Adrenal gland (tissue), 12 donors: ENCODE results near the gene BRF1. TPM values are rescaled to one million over a fixed set of nuclear protein-coding genes. Genes with fewer than 3 reads are reported as not detected.

Experiments used
- DNase-seq, 7 donors: peaks; one replicate each; pipeline ENCODE4 v3.0.0-alpha.2; 2019 to 2020
- H3K27ac ChIP-seq, 5 donors: fragments of 200-600 bp; sonication (generic) in 4 of 5; 1 replicate in 3 of 5; 2 replicates in 2 of 5; pipeline versions ENCODE4 v1.5.1 to v1.8.0; 2016 to 2020; ENCODE audit warnings: mild to moderate bottlenecking in 1 of 5
- H3K27me3 ChIP-seq: fragments of 200-600 bp; 2 replicates; pipeline ENCODE4 v1.8.0; 2021
- H3K36me3 ChIP-seq, 2 donors: fragments of 200-600 bp; replicated peaks in 1 of 2; 1 replicate in 1 of 2; 2 replicates in 1 of 2; pipeline versions ENCODE4 v1.5.1 to v1.8.0; 2018 to 2022
- H3K4me1 ChIP-seq, 2 donors: fragments of 200-600 bp; replicated peaks in 1 of 2; 1 replicate in 1 of 2; 2 replicates in 1 of 2; pipeline versions ENCODE4 v1.5.1 to v1.8.0; 2018 to 2021
- H3K4me3 ChIP-seq, 4 donors: fragments of 200-600 bp; sonication (generic) in 3 of 4; one replicate each; pipeline ENCODE4 v1.5.1; 2016 to 2018
- H3K9me3 ChIP-seq, 3 donors: fragments of 200-600 bp; sonication (generic) in 1 of 3; replicated peaks in 1 of 3; 1 replicate in 2 of 3; 2 replicates in 1 of 3; pipeline versions ENCODE4 v1.5.1 to v1.8.0; 2016 to 2021
- CTCF ChIP-seq, 6 experiments: fragments of 450-650 bp in 4 of 6; fragments of 200-600 bp in 2 of 6; sonication (generic) in 1 of 6; IDR thresholded peaks; 1 replicate in 5 of 6; 2 replicates in 1 of 6; pipeline versions ENCODE4 v1.5.1 to v1.8.0; 2016 to 2021; ENCODE audit warnings: antibody characterized with exemption in 6 of 6, mild to moderate bottlenecking in 2 of 6, moderate library complexity in 1 of 6
- POLR2A ChIP-seq, 2 donors: fragments of 450-650 bp; IDR thresholded peaks; one replicate each; pipeline ENCODE4 v1.6.1; 2017; ENCODE audit warnings: antibody characterized with exemption in 2 of 2, mild to moderate bottlenecking in 2 of 2, moderate library complexity in 1 of 2
- WGBS, 4 donors: extraction: QIAGEN DNeasy Blood & Tissue Kit in 2 of 4; methylation state at CpG; one replicate each; pipeline versions ENCODE4 v1.1.5 to v1.1.7; 2013 to 2017; 5-methylcytosine and 5-hydroxymethylcytosine counted together
- intact Hi-C, 2 donors: fragments of 100-400 bp; cut with DNase I; formaldehyde crosslinking; loops; one replicate each; pipeline versions ENCODE4 v1.14.1 to v1.15.0; 2022 to 2023
- polyA plus RNA-seq, 3 donors: library from polyadenylated mRNA; stranded (reverse); fragments of 200-250 nt in 2 of 3; fragments of 350-450 nt in 1 of 3; fragmentation: Illumina TruSeq in 1 of 3; extraction: RNeasy Lipid Tissue Mini Kit (QIAGEN cat#74804) in 1 of 3; gene quantifications; one replicate each; pipeline ENCODE4 v1.2.3, GENCODE V29; 2013 to 2014
- total RNA-seq, 9 donors: library from RNA; depleted of rRNA in 4 of 9; stranded (reverse); fragments of >200 nt in 4 of 9; fragments of 120-200 nt in 1 of 9; fragmentation: NEBNext Ultra II Directional in 1 of 9; extraction: Animal tissue kit (Norgen Biotek cat#: 25700) in 1 of 9; gene quantifications; one replicate each; pipeline versions ENCODE4 v1.1.0 to v1.2.4, GENCODE V29; 2013 to 2023
- donor health status: healthy with polysubstance abuse.
- donor health status: Bipolar disorder and iron deficiency.
- donor health status: DM: yes; HTN: yes; CAD: no.
- donor health status: DM: no; HTN: no; CAD: no.
- donor health status: DM: no; HTN: no; CAD: no.
- donor health status: DM: yes; HTN: yes; CAD: no.

BRF1 gene
- total and polyA plus RNA-seq, 12 donors, result 14.0 to 96.9 (median 37.5) TPM

GRCh38 chr14:105330491-105330895, 29.7 kb upstream of the BRF1 start:
- Histone ChIP-seq H3K4me1 (peaks cover 18 to 43% of the 10 kb centered on the region in 2 donors), H3K4me3 (no peak overlapping the region), H3K36me3 (no peaks in the 10 kb centered on the region), H3K27ac (peak overlapping the region in 2 of 5 donors; percentile 31 to 77), H3K9me3 (no peaks in the 10 kb centered on the region), H3K27me3 (no peaks in the 10 kb centered on the region)
- TF ChIP-seq CTCF (IDR thresholded peaks at IDR 0.05), result no peak
- TF ChIP-seq POLR2A (IDR thresholded peaks at IDR 0.05), result no peak
- intact Hi-C loops, result no loop called here
- 37 to 52% (median 47%) methylated on average over 7 to 13 of the region's 13 CpGs for WGBS, 4 donors
- DNase-seq, result peak in 4 of 7 donors; percentile 62 to 74 (median 64)

- no peak for DNase-seq
- 92 to 94% (median 93%) methylated on average over 8 to 17 of the region's 17 CpGs; no CpG with 5 or more reads in 1 of the 4 donors for WGBS, 4 donors
- intact Hi-C loops, result no loop called here
- TF ChIP-seq CTCF (IDR thresholded peaks at IDR 0.05) (no peak), POLR2A (IDR thresholded peaks at IDR 0.05) (no peak)
- H3K4me1 ChIP-seq, result peaks cover 13 to 49% of the 10 kb centered on the region in 2 donors
- no peak overlapping the region for H3K4me3 ChIP-seq
- H3K27me3 ChIP-seq, result no peaks in the 10 kb centered on the region
- no peaks in the 10 kb centered on the region for H3K36me3 ChIP-seq
- peak overlapping the region in 1 of 5 donors; percentile 74 for H3K27ac ChIP-seq
- no peaks in the 10 kb centered on the region for H3K9me3 ChIP-seq
Measured at GRCh38 chr14:105329411-105330150, 28.8 kb upstream of the BRF1 start.

DNA sequence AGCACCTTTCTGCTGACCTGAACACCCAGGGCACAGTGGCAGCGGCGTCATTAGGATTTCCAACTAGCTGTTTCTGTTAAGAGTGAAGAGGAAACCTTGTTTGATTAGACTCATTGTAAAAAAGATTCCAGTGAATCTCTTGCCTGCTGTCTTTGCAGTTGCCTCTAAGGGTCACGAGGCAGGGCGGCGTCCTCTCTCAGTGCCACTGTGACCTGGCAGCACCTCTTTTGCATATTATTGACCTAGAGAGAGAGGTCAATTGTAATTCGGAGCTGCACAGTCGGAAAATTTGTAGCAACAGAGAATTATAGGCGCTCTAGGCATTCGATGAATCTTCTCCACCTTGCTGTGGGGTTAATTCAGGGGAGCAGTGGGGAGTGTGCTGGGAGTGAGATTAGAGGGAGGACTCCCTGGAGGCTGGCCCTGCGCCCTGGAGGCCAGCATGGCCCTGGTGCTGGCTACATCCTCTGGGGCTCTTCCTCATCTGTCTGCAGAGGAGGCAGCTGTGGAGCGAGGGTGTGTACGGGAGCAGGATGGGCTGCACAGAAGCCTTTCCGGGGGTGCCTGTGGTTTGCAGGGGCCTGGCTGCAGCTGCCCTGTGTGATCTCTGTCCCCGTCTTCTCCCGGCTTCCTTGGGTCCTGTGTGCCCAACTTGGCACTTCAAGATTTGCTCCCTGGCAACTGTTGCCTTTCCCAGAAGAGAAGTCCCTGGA, 28.0 kb upstream of the BRF1 start:
- Histone ChIP-seq H3K27ac (peak overlapping the region; percentile 12 to 76 (median 68)), H3K4me1 (peaks cover 13 to 46% of the 10 kb centered on the region in 2 donors)
- 59 to 71% (median 63%) methylated on average over 10 to 15 of the region's 15 CpGs for WGBS, 4 donors

More for the DNA sequence above, 28.0 kb upstream of the BRF1 start:
- Histone ChIP-seq H3K27me3 (no peaks in the 10 kb centered on the region), H3K4me3 (no peak overlapping the region), H3K9me3 (no peaks in the 10 kb centered on the region), H3K36me3 (no peaks in the 10 kb centered on the region)
- intact Hi-C loops, result no loop called here
- TF ChIP-seq CTCF (IDR thresholded peaks at IDR 0.05) (no peak), POLR2A (IDR thresholded peaks at IDR 0.05) (no peak)
- peak in 6 of 7 donors; percentile 59 to 79 (median 68) for DNase-seq
